Stimulated activated CD8-positive, alpha-beta memory T cell treated with anti-CD3 and anti-CD28 coated beads, Interleukin-7, amount 100 ng/mL, for 48 hours (primary cell): ENCODE results near the gene C3orf18.
"Not testable (repeated sequence)": the region's sequence is repeated elsewhere in the genome, so short reads cannot be mapped to it uniquely, and the experiment has no call there.

Experiments
- DNase-seq, 2 donors: peaks; one replicate each; pipeline ENCODE4 v3.0.0-alpha.2; 2020; ENCODE audit warnings: low read depth in 1 of 2; ENCODE audit errors: extremely low read depth in 1 of 2

C3orf18 gene

DNA sequence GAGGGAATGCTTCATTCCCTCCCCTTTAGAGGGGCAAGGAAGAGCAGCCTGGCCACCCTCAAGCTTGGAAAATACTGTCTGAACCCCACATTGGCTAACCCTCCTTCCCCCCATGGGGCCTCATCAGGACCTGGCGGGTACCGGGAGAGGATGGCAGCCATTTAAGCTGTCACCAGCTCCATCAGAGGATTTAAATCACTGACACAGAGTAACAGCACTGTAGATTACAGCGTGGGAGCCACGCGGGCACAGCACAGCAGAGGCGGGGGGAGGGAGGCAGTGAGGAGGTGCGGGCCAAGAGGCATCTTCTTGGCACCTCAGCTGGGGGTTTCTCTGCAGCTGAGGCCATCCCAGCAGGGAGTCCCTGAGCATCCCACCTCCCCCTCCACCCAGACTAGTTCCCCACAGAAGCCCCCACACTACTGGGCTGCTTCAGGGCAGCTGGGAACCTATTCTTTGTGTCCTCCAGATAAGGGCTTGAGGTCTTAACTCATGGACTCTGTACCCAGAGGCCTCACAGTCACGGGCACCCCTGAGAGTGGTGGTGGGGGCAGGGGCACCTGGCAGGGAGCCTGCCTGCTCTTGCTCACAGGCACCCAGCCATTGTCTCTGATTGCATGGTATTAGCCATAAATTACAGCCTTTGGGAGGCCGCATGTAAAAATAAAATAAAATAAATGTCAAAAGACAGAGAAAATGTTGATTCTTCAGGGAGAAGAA, 42.2 kb downstream of the C3orf18 start:
- no peak for DNase-seq

DNA sequence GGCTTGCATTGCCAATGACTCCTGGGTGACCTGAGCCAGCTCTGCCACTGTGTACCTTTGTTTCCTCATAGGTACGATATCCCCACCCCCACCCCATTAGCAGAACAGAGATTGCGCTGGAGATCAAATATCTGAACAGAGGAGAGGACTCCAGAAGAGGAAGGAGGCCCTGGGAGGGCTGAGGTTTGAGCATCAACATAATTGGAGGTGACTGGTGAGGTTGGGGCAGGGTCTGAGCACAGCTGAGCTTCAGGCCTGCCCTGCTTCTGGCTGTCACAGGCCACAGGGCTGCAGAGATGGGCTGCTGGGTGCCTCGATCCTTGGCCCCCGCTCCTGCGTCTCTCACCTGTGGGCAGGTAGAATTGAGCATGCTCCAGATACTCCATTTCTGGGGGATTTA, 42.8 kb downstream of the C3orf18 start:
- no peak for DNase-seq

DNA sequence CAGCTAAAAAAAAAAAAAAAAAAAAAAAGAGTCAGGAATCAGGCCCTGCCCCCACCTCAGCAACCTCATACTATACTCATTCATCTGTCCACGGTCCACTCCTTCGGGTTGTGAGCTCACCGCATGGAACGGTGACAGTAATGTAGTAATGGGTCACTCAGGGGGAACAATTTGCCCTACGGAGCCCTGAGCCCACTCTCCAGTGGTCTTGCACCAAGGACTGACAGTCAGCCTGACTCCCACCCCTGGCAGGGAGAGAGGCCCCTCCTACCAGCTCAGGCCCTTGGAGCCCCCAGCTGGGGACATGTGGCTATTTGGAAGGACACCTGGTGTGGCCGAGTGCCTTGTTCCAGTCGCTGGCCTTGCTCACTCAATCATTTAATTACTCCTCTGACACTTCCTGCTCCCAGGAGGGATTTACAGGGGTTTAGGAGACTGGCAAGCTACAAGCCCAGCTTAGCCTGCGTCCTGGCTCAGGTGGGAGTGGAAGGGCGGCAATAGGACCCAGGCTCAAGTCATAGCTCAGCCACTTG, 44.2 kb downstream of the C3orf18 start:
- no peak for DNase-seq

DNA sequence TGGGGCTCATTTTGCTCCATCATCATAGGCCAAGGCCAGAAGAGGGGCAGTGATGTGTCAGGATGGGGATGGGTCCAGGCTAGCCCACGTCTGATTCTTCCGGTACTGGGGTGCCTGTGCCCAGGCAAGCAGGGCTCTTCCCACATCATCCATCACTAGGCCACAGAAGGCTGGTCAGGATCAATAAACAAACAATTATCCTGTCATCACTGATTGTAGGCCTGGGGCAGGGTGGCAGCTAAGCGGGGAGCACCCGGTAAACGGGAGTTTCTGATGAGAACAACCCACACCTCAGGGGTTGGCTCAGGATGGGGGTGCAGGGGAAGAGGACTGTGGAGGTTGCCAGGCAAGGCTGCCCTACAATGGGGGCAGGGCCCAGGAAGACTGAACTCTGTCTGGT, 46.0 kb downstream of the C3orf18 start:
- no peak for DNase-seq

DNA sequence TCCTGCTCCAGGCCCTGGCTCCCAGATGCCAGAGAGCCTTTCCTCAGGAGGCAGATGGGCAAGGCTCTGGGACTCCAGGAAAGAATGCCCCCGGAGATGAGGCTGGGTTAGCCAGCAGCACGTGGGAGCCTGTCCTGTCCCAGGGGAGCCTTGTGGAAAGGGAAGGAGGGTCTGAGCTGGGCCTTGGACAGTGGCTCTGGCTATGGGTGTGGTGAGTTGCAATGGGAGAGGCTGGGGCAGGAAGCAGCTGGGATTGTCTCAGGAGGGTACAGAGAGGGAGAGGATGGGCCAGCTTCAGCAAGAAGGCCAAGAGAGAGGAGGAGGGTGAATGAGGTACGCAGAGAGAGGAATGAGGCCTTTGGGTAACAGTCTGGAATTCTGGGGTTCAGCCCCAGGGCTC, 46.7 kb downstream of the C3orf18 start:
- no peak for DNase-seq

DNA sequence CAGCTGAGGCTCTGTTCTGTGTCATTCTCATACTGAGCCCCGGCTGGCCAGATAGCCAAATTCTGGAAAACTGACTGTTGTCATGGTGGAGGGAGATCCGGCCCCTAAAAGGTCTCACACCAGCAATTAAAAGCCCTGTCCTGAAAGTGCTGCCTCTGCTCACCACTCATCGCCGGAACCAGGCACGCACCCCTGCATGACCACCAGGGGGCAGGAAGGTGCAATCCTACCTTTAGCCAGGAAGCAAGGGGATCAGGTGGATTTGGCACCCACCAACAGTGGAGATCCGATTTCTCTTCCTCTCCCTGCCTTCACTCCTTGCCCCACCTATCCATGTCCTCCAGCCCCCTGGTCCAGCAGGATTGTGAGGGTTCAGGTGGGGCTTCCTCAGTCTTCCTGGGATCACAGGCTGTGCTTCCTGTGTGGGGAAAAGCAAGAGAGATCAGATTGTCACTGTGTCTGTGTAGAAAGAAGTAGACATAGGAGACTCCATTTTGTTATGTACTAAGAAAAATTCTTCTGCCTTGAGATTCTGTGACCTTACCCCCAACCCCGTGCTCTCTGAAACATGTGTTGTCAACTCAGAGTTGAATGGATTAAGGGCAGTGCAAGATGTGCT, 48.0 kb downstream of the C3orf18 start:
- DNase-seq, result peak; percentile 45 to 65

DNA sequence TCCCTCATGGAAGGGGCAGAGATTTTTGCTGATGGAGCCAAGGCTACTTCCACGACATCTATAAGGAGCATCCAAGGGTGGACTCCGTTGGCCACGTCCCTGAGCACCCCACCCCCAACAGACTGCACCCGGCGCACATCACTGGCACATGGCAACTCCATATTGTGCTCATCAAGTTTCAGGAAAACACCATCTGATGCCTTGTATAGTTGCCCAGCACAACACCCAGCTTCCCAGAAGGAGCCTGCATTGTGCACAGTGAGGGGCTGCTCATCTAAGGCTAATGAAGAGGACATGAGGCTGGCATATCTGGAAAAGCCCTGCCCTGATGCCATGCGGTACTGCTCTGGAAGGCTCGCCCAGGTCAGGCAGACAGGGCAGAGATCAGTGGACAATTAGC, 49.1 kb downstream of the C3orf18 start:
- no peak for DNase-seq

DNA sequence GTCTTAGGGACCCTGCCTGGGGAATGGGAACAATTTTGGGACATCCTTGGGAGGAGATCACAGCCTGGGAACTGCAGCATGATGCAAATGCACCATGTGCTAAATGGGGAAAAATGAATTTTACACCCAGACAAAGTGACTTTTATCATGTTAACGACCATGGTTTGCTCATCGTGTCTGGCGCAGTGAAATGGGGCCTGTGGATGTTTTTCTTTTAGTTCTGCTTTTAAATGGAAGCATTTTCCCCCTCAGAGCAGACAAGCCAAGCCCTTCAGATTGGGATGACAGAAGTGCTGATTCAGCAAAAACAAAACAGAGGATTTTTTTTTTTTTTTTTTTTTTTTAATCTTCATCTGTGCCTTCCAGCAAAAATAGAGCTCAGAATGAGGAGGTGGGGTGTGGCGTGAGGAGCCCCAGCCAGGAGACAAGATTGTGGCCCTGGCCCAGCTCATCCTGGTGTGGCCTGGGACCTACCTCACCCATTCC, 49.8 kb downstream of the C3orf18 start:
- DNase-seq, result no peak

DNA sequence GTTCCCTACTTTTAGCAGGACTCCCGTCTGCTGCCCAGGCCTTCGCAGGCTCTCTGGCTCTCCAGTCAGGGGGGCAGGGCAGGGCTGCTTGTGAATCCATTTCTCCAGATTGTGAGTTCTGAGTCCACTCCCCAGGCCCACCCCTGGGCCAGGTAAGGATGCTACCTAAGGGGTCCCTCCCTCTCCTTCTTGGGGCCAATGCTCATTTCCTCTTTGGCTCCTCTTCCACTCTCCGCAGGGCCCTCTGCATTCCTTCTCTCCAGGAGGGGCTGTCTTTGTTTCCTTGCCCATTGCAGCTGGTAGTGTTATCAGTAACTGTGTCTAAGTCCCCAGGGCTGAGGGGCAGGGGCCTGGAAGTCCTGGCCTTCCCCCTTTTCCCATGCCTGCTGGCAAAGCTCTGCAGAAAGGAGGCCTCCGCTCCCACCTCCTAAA, 51.1 kb downstream of the C3orf18 start:
- DNase-seq, result no peak

DNA sequence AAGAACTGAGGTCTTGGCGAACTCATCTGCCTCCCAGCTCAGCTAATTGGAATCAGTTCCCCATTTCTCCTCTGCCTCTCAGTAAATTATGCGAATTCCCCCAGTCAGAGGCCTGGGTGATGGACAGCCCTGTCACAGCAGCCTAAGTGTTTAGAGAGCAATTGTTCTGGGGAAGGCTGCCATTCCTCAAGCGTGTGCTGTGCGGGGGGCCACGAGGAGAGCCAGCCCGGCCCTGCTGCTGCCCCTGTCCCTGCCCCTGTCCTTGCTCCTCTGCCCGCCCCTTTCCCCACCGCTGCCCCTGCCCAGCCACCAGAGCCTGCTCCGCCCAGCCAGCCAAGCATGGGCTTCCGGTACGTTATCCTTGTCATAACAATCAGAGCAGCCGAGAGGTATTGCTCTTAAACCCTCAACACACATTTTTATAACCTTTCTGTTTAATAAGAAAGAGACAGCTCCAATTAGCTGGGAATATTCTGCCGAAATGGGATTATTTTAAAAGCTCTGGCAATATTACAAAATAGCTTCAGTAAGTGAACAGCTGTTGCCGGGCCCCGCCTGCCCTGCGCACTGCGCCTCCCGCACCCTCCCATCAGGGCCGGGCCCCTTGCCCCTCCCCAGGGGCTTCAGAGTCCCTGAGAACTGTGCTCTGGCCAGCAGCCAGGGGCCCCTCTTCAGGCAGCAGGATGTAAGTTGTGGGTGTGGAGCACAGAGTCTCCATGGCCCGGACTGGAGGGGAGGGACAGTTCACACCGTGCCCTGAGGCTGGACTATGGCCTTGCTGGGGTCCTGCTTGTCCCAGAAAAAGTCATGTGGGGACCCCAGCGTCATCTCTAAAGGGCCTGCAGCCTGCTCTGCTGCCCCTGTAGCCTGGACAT, 51.7 kb downstream of the C3orf18 start:
- DNase-seq, result no peak

DNA sequence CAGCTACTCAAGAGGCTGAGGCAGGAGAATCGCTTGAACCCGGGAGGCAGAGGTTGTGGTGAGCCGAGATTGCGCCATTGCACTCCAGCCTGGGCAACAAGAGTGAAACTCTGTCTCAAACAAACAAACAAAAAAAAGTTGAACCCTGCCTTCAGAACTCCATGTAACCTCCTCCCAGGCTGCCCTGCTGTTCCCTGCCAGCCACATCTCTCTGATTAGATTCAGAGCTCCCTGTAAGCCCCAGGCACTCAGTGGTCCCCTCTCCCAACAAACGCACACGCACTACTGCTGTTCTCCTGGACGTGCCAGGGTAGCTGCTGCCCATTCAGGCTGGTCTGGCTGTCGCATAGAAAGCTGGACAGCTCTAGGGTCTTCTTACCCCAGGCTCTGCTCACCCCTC, 54.6 kb downstream of the C3orf18 start:
- not testable (repeated sequence) for DNase-seq

DNA sequence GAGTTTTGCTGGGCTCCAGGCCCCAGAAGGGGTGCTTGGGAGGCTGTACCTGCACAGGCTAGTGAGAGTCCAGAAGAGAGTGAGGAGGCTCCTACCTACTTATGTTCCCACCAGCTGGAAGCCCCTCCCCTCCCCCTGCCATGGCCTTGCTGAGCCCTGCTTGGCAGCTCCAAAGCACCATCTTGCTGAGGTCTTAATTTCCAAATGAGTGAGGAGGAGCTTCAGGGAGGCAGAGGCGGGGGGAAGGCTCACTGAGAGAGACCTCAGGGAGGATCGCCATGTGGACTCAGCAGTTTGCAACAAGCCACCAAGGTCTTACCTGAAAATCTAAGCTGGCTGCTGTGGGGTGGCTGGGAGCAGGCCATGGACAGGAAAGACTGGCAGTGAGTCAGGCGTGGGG, 55.4 kb downstream of the C3orf18 start:
- DNase-seq, result no peak

DNA sequence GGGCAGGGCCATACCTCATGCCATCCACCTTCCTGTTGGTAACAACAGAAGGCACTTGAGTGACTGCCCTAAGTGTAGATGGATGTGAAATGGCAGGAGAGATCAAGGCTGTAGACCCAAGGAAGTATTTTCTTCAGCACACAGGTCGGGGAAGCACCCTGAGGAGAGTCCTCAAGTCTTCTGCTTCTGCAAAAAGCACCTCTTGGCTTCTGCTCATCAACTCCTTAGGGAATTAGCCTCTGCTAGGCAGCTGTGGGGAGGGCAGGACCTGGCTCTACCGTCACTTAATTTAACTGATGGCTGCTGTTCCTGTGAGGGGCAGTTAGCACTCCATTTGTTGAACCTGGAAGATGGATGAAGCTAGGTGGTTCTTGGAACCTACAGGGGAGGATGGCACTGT, 57.2 kb downstream of the C3orf18 start:
- DNase-seq, result no peak

DNA sequence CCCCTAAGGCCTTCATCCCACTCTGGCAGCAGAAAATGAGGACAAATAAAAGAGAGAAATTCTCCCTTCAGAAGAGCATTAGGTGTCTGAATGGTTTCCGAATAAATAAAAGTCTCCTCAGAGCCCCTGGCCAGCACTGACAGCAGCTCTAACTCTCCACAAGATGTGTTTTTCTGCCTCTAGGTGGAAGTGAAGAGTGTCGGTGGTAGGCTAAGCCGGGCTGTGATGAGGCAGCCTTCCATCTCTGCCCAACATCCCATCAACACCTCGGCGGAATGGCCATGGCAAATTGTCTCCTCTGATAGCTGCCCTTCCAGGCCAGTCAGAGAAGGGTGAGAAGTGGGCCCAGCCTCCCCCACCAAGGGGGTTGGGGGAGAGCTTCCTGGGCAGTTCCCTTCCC, 57.8 kb downstream of the C3orf18 start:
- no peak for DNase-seq

DNA sequence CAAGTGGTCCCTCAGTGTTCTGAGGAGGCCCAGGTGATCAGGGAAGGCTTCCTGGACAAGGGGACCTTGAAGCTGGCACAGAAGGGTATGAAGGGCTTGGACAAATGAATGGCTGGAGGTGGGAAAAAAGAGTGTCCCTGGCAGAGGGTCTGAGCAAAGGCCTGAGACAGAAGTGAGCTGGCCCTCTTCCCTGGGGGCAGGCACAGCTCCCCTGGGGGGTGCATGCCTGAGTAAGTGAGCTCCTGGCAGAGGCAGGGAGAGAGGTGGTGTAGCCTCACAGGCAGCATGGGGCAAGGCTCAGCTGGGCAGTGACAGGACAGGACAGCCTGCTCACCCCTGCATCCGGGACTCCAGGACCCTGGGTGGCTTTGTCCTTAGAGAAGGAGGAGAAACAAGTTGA, 58.7 kb downstream of the C3orf18 start:
- no peak for DNase-seq
